TTC549 (cell line): Measurements from ENCODE around the gene BCL2L15.

Experiments
- FAIRE-seq: peaks from 2 replicates; lab custom pipeline; 2012; peaks lifted over from hg19 to GRCh38; lab: Jason Lieb, UNC

Gene BCL2L15

DNA sequence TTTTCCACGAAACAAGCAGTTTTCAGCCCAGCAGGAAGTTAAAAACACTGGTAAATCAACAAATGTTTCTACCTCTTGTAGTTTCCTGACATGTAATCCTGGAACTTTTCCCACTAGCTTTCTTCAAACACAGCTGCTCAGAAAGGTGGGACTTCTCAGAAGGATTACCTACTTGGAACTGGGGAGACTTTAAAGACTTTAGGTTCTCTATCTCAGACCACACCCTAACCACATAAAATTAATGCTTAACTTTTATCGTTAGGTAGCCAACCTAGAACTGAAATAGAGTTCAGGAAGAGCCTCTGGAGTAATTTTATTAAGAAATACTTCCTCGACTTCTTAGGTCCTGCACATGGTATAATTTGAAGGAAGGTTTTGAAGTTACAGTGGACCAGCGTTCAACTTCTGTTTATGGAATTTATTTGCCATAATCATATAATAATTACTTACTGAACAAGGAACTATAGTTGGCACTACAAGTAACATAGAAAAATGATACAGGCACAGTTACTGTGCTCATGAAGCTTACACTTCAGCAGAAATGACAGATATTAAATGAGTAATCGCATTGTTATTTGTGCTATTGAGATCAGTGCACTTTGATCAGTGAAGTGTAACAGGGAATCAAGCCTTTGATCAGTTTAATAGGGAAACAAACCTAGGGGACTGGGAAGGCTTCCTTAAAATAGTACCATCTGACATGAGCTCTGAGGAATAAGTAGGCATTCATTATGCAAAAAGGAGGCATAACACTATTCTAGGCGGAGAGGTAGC, at the start of gene BCL2L15:
Gene BCL2L15, minus strand, starts transcription at position 180 of the 774 bp plus-strand sequence. CDS start 206 bp downstream, outside the sequence.
- no peak for FAIRE-seq

DNA sequence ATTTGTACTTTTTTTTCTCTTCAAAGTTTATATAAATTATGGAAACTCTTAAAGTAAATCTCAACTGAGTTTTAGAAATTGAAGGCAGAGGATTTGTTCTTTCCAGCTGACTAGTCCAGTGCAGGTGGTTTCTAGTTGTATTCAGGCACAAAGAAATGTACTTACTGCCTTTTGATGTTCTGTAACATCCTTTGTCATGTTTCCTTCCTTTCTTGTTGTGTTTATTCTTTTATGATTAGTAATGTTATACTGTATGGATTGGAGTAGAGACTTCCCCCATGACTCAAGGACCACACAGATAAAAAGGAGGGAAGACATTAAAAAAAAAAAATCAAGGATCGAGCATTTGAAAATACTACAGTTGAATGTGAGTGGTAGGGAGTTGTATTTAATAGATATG, 49.8 kb upstream of the BCL2L15 start:
- no peak for FAIRE-seq

DNA sequence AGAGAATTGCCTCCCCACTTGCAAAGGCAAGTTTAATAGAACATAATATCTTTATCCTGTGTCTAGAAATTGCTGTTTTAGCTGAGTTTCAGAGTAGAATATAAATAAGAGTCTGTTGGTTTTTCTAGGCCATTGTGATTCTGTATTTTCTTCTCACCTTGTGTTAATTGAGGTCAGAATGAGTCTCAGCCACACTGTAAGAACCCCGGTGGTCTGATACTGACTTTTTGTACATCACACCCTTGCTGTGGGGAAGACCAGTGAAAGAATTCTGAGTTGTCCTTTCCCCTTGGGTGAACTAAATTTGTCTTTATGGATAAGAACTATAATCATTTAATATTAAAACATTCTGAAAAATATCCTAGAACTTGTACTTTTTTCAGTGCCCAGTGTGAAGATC, 48.6 kb upstream of the BCL2L15 start:
- FAIRE-seq, result no peak

DNA sequence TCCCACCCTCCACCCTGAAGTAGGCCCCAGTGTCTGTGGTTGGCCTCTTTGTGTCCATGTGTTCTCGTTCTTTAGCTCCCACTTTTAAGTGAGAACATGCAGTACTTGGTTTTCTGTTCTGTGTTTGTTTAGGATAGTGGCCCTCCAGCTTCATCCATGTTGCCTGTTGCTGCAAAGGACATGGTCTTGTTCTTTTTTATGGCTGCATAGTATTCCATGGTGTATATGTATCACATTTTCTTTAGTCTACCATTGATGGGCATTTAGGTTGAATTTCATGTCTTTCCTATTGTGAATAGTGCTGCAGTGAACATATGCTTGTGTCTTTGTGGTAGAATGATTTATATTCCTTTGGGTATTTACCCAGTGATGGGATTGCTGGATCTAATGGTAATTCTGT, 47.8 kb upstream of the BCL2L15 start:
- FAIRE-seq, result no peak

DNA sequence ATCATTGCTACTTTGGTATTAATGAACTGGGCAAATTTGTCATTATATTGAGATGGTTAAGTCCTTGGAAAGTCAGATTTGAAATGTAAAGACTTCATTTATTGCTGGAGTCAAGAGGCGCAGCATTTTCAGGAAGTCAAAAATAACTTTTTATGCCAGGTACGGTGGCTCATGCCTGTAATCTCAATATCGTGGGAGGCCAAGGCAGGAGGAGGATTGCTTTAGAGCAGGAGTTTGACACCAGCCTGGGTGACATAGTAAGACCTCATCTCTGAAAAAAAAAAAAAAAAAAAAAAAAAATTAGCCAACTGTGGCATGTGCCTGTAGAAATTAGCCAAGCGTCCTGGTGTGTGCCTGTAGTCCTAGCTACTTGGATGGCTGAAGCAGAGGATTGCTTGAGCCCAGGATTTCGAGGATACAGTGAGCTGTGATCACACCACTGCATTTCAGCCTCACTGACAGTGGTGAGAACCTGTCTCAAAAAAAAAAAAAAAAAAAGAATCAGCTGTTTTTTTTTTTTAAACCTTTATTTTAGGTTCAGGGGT, 47.2 kb upstream of the BCL2L15 start:
- FAIRE-seq, result no peak

DNA sequence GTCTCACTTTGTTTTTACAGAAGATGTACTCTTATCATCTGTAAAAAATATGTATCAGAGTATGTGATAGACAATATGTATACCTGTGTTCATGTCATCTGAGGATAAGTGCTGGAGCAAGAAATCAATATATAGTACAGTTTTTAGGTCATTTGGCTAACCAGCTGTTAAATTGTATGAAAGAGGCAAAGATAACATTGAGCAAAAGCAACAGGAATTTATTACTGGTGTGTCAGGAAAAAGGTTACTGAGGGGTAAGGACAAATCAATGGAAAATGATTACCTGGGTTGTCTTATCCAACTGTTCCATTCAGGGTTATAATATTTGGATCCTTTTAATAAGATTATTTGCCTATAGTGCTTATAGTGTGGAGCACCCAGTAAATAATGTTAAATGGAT, 46.6 kb upstream of the BCL2L15 start:
- no peak for FAIRE-seq

DNA sequence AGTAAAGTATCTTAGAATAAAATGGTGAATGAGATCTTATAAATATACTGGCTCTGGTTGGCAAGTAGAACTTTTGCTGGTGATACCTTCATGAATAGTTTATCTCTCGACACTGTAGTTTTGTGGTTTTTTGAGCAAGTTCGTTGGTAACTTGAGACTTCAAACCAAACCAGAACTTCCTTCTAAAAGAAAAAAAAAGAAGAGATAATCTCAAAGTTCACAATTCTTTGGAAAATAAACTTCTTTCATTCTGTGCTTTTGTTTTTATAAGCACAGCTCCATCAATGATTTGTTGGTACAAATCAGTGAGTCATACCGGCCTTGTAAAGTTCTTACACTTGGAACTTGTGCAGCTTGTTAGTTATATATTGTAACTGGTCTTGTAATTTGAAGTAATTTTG, 44.1 kb upstream of the BCL2L15 start:
- FAIRE-seq, result no peak

DNA sequence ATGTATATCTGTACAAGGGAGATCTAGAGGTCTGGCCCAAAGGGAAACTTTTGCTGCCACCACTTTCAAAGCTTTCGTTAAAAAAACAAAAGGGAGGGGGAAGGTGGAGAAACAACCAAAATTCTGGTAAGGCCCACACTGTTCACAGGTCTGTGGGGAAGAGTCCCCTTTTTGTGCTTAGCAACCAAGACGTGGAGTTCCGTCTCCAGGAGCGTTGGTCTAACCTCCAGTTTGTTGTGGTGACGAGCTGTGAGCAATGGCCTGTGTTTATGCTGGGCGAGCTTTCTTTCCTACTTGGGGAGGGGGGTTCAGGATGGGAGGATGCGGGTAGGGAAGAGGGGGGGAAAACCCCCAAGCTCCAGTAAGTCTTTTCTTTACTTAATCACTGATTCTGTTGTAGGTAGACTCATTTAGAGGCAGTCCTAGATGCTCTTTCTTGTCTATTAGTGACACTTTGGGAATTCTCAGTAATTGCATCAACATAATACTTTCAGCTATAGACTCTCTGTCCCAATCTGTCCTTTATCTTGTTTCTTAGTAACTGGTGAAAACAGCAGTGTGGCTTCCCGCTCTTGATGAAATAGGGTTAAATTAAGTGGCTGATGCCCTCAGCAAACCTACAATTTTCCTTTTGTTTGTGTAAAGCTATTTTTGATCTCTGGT, 43.2 kb upstream of the BCL2L15 start:
- no peak for FAIRE-seq

DNA sequence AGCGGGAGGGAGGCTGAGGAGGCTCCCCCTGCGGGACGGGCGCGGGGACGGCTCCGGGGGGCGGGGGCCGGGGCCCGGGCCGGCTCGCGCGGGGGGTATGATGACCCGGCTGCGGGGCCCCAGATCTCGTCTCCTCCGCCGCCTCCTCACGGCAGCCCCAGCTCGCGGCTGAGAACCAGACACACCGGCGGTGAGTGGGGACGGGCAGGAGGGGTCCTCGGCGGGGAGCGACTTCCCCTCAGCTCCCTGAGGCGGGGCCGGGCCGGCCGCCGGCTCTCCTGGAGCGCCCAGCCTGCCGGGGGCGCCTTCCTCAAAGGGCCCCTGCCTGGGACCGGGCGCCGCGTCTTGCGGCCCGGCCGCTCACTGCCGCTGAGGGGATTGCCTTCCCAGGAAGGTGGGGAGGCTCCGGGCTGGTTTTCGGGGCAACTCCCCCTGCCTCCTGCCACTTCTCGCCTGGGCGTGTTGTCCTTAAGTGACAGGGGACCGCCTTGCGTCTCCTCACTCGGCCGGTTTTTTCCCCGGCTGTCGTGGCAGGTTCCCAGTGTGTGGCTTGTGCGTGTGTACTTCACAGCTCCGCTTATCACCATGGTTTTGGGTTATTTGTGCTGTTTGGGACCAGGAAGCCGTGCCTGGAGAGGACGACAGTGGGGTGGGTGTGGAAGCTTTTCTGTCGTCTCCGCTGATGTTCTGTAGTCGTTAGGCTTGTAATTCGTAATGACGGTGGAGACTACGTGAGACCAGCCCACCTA, 42.5 kb upstream of the BCL2L15 start:
- FAIRE-seq, result no peak

DNA sequence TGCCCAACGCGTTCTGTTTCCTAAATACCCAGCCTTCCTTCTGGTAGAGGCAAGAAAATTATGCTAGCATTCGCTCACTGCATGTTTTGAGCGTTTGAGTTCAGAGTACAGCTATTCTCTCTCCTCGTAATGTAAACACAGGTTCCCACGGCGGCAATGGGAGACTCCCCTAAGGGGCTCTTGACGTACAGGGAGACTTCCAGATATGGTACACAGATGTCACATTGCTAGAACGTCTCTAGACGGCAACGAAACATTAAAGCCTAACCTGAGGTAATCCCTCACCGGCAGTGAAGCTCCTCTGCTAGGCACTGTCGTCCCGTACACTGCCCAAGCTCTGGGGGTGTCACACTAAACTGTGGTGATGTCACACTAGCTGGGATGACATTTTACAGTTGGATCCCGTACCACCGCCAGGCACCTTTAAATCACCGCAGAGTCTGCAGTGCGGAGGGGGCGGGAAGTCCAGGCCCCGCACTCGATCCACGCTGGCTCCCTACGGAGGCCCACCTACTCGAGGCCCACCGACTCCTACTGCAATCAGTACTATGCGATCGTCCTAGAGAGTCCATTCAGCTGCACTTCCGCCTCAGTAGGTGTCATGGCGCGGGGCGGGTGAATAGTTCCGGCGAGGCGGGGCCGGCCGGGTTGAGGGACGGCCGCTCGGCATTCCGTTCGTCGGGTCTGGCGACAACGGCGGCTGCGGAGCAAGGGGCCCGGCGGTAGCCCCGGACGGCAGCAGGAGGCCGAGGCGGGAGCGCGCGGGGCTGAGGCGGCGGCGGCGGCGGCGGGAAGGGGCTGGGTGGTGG, 41.8 kb upstream of the BCL2L15 start, which contains the start of gene HIPK1:
Gene HIPK1, plus strand, starts transcription at position 384 of the 809 bp plus-strand sequence.
- FAIRE-seq, result no peak

DNA sequence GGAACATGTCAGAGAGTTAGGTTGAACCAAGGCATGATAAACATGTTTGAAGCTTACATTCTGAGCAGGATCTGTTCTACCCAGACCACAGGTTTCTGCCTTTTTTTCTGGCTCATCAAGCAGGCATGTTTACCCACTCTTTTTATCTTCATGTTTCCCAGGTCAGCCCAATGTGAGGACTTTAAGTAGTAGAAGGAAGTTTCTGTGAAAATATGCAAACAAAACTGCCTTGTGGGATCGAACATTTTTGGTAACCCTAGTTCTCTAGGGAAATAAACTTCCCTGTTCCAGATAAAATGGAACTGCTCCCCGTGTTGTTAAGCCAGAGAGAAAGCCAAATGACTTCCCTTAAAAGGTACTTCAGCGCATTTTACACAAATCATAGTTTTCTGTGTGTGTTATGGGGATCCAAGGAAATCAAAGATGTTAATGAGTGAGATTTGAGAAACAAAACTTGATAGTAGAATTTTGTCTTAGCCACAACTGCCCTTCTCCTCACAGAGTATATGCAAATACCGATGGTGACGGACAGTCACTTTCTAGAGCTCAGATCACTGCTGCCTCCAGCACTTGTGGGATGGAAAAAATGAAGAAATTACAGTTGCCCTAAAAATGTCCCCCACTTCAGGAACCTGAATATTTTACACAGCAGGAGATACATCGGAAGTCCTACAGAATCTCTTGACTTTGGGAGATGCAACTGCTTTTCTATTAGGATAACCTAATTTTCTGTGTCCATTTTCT, 41.0 kb upstream of the BCL2L15 start:
- no peak for FAIRE-seq

DNA sequence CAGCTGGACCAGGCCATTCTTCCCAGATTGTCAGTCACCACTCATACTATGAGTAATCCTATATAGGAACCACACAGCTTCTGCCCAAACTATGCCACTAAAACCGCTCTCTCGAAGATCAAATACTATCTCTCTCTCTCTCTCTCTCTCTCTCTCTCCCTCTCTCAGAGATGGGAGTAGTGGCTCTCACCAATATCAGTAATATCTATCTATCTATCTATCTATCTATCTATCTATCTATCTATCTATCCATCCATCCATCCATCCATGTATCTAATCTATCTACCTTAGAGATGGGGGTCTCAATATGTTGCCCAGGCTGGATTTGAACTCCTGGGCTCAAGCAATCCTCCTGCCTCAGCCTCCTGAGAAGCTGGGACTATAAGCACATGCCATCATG, 37.1 kb upstream of the BCL2L15 start:
- FAIRE-seq, result no peak

DNA sequence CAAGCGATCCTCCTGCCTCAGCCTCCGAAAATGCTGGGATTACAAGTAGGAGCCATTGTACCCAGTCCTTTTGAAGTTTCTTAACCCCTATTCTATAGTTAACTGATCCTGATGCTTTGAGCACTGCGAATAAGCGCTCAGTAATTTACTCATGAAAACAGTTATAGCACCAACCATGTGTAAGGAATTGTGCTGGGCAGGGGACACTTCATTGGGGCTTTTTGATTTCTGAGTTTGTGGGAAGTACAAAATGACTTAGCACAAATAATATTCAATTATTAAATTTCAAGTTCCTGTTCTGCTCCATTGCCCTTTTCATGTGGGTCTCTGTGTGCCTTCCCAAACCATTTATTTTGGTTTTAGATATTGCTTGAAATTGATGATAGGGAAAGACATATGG, 35.6 kb upstream of the BCL2L15 start:
- no peak for FAIRE-seq

DNA sequence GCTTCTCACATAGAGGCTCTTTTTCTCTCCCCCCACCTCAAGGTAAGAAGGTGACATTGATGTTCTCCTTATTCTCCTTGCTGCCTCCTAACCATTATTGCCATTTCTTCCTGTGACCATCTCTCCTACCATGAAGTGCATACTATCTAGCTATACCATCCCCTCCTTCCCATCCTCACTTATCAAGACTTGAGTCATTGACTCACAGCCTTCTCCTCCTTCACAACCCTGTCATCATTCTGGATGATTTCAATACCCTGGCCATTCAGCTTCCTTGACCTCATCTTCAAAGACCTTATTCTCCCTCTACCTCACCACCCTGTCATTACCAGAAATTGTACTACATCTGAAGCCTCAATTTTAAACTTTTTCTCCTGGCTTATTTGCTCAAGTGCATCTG, 30.9 kb upstream of the BCL2L15 start:
- FAIRE-seq, result no peak

DNA sequence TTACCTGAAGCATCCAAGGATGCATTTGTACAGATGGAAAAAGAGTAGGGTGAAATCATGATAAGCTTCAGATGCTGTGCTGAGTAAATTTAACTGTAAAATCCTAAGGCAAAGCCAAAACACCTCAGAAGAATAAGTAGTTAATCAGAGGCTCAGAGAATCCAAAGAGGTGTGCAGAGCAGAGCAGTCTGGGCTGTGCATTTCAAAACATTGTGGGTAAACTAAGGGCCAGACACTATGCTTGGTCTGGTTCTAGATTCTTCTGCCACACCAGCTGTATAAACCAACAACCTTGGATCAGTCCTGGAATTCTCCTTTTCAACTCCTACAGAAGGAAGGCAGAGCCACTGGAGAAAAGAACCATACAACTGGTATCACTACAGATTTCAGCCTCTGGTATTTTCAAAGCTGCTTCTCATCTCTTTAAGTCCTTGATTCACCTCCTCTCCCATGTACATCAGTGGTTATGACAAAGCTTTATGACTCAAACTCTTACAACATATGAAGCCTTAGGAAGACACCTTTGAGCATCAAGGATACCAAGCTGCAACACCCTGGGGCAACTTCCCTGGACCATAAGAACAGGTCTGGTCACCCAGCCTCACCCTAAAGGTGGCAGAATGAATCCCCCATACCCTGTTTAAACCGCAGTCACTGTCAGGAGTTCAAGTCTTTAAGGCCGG, 30.2 kb upstream of the BCL2L15 start:
- FAIRE-seq, result no peak

DNA sequence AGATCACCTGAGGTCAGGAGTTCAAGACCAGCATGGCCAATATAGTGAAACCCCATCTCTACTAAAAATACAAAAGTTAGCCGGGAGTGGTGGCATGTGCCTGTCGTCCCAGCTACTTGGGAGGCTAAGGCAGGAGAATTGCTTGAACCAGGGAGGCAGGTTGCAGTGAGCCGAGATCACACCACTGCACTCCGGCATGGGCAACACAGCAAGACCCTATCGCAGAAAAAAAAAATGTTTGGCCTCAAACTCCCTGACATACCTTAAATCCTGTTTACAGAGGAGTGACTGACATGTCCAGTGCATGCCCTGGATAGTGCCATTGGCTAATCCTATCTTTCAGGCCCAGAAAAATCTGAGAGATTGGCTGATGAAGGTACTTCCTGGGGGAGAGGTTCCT, 29.6 kb upstream of the BCL2L15 start:
- FAIRE-seq, result no peak

DNA sequence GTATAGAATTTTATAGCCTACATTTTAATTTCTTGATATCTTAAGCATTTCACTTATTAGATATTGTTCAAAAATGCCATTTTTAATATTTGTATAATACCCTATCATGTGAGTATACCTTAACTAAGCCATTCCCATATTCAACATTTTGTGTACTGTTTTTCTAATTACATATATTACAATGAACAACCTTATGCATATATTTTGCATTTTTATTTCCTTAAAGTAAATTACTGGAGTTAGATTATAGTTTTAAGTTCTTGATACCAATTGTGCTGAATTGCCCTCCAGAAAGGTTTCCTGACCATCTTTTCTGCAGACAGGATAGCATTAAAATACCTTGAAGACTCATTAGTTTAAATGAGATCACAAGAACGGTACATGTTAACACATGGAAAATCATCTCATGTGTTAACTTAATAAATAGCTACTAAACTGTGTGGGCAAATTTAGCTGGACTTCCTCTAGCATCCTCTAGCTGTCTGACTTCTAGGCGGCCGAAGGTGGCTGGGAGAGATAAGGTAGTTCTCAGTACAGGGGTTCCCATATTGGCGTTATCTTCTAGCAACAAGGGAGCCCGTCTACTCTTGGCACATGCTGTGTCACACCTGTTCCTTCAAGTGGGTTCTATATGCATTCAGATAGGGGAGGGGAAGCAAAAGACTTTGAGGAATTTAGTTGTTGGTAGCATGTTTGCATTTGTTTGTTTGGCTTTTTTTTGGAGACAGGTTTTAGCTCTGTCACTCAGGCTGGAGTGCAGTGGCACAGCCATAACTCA, 26.7 kb upstream of the BCL2L15 start:
- FAIRE-seq, result no peak

DNA sequence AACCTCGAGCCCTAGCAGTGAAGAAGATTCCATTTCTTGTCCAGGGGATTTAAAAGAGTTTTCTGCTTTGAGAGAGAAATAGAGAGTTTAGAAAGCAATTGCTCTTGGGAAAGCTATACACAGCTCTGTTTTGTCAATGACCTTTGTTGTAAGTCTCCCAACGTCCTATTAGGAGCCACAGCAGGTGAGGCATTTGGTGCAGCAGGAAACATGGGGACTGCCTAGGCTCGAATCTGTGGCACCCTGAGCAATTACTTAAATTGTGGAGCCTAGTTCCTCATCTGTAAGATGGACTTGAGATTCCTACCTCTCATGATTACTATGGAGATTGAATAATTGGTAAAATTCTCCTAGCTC, 25.9 kb upstream of the BCL2L15 start:
- FAIRE-seq, result no peak

DNA sequence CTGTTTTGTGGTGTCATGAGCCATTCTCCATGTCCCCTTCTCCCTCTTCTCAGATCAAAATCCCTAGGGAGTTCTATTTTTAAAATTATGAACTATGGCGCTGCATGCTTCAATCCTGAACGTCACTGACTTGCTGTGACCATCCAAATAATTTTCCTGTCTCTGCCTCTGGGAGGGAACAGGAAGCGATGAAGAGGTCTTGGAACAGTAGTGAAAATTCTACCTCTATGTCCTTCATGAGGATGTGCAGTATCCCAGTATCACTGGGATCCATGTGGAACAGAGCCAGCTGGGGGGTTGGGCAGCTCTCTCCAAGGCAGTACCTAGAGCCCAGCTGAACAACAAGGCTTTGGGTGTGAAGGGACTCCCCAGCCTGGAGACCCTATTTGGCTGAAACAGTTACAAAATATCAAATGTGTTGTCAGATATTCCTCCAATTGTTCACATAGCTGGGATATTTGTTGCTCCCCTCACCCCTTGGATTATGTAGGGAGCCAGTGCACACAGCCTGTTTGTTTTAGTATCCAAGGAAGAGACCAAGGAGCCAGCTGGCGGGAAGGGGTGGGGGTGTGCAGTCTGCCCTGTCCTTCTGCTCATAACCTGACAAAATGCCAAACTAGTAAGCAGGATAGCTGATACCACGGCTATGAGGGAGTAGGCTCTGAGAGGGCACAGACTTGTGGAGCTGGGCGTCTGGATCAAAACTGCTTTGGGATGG, 25.4 kb upstream of the BCL2L15 start:
- no peak for FAIRE-seq
